ENCODE data around the gene FAM114A1. TPM values are rescaled to one million over a fixed set of nuclear protein-coding genes. Genes with fewer than 3 reads are reported as not detected.

The FAM114A1 gene
- polyA plus RNA-seq, 1 donor from 2014 or later: not detected

- Histone ChIP-seq H2AFZ (ENCODE audit: low read depth, low read length) (no peak overlapping the region), H4K20me1 (ENCODE audit: insufficient read depth) (no peaks in the 10 kb centered on the region), H3K79me2 (replicated peaks; ENCODE audit: insufficient read depth, low read length) (no peaks in the 10 kb centered on the region), H3K9me3 (ENCODE audit: low read length) (no peaks in the 10 kb centered on the region), H3K4me3 (ENCODE audit: low read length) (no peak overlapping the region), H3K27me3 (ENCODE audit: insufficient read depth, low read depth, low read length) (no peaks in the 10 kb centered on the region), H3K9ac (ENCODE audit: low read length) (no peak overlapping the region), H3K36me3 (ENCODE audit: insufficient read depth, low read length) (no peaks in the 10 kb centered on the region), H3K4me2 (ENCODE audit: low read length) (no peak overlapping the region), H3K27ac (ENCODE audit: low read length) (no peak overlapping the region), H3F3A (ENCODE audit: insufficient read depth, low read length, poor library complexity, severe bottlenecking) (no peaks in the 10 kb centered on the region), H3K9me2 (ENCODE audit: insufficient read depth, low read length) (no peaks in the 10 kb centered on the region)
- TF ChIP-seq EP300 (conservative IDR thresholded peaks at IDR 0.05; ENCODE audit: poor library complexity, severe bottlenecking) (no peak), TAF1 (IDR thresholded peaks at IDR 0.05; ENCODE audit: low read depth) (no peak), SMC3 (conservative IDR thresholded peaks at IDR 0.05; ENCODE audit: poor library complexity) (no peak), RAD21 (conservative IDR thresholded peaks at IDR 0.05) (no peak), CTCF (IDR thresholded peaks at IDR 0.05; ENCODE audit: poor library complexity, severe bottlenecking) (no peak), EZH2 (IDR thresholded peaks at IDR 0.05; ENCODE audit: borderline replicate concordance, insufficient read depth, low read length, poor library complexity, severe bottlenecking) (no peak), REST (IDR thresholded peaks at IDR 0.05; ENCODE audit: borderline replicate concordance) (no peak), POLR2AphosphoS5 (IDR thresholded peaks at IDR 0.05) (no peak), MXI1 (conservative IDR thresholded peaks at IDR 0.05; ENCODE audit: poor library complexity, severe bottlenecking) (no peak)
Measured at GRCh38 chr4:38842994-38843393, 24.6 kb upstream of the FAM114A1 start.

- no peak for TF ChIP-seq RAD21 (conservative IDR thresholded peaks at IDR 0.05)
- no peak for TF ChIP-seq REST (IDR thresholded peaks at IDR 0.05; ENCODE audit: borderline replicate concordance)
- no peak for TF ChIP-seq TAF1 (IDR thresholded peaks at IDR 0.05; ENCODE audit: low read depth)
- no peak for TF ChIP-seq EP300 (conservative IDR thresholded peaks at IDR 0.05; ENCODE audit: poor library complexity, severe bottlenecking)
- no peak for TF ChIP-seq CTCF (IDR thresholded peaks at IDR 0.05; ENCODE audit: poor library complexity, severe bottlenecking)
- no peak for TF ChIP-seq POLR2AphosphoS5 (IDR thresholded peaks at IDR 0.05)
- TF ChIP-seq SMC3 (conservative IDR thresholded peaks at IDR 0.05; ENCODE audit: poor library complexity): no peak
- no peak for TF ChIP-seq MXI1 (conservative IDR thresholded peaks at IDR 0.05; ENCODE audit: poor library complexity, severe bottlenecking)
- no peak for TF ChIP-seq EZH2 (IDR thresholded peaks at IDR 0.05; ENCODE audit: borderline replicate concordance, insufficient read depth, low read length, poor library complexity, severe bottlenecking)
- Histone ChIP-seq H3K27ac (ENCODE audit: low read length) (no peak overlapping the region), H3F3A (ENCODE audit: insufficient read depth, low read length, poor library complexity, severe bottlenecking) (no peaks in the 10 kb centered on the region), H3K36me3 (ENCODE audit: insufficient read depth, low read length) (no peaks in the 10 kb centered on the region), H3K9me2 (ENCODE audit: insufficient read depth, low read length) (no peaks in the 10 kb centered on the region), H3K79me2 (replicated peaks; ENCODE audit: insufficient read depth, low read length) (no peaks in the 10 kb centered on the region), H3K9me3 (ENCODE audit: low read length) (no peaks in the 10 kb centered on the region), H3K27me3 (ENCODE audit: insufficient read depth, low read depth, low read length) (no peaks in the 10 kb centered on the region), H3K4me2 (ENCODE audit: low read length) (no peak overlapping the region), H3K4me3 (ENCODE audit: low read length) (no peak overlapping the region), H2AFZ (ENCODE audit: low read depth, low read length) (no peak overlapping the region), H4K20me1 (ENCODE audit: insufficient read depth) (no peaks in the 10 kb centered on the region), H3K9ac (ENCODE audit: low read length) (no peak overlapping the region)
Measured at GRCh38 chr4:38846015-38846414, 21.6 kb upstream of the FAM114A1 start.
